K562 (cell line): ENCODE measurements around the gene KIAA0513.

Experiments used
- CCAR2 ChIP-seq: fragments of 200-400 bp; formaldehyde crosslinking; IDR thresholded peaks from 2 replicates; pipeline ENCODE4 v1.6.1; 2017; ENCODE audit warnings: mild to moderate bottlenecking, low read depth, low read length
- ELF1 ChIP-seq: fragments of 200-800 bp; sonication (Bioruptor generic); IDR thresholded peaks from 2 replicates; pipeline ENCODE4 v1.6.1; 2016; ENCODE audit warnings: missing genetic modification characterization, missing compliant biosample characterization
- FOXJ3 ChIP-seq: sonication (generic); formaldehyde crosslinking; IDR thresholded peaks from 2 replicates; pipeline ENCODE4 v1.4.0; 2020; ENCODE audit warnings: mild to moderate bottlenecking, missing genetic modification reagents
- FOXM1 ChIP-seq, 2 experiments: fragments of 450-650 bp in 1 of 2; sonication (generic) in 1 of 2; formaldehyde crosslinking in 1 of 2; IDR thresholded peaks; 2 replicates each; pipeline versions ENCODE4 v1.6.1 to v1.9.0; 2017 to 2022; ENCODE audit warnings: low read depth in 2 of 2, mild to moderate bottlenecking in 2 of 2, missing genetic modification reagents in 1 of 2, moderate library complexity in 1 of 2
- HDAC6 ChIP-seq: IDR thresholded peaks from 2 replicates; pipeline ENCODE4 v1.6.1; 2012; ENCODE audit warnings: low read depth, mild to moderate bottlenecking, control low read depth, inconsistent platforms, low read length, moderate library complexity
- POLR2A ChIP-seq: fragments of 450-650 bp; conservative IDR thresholded peaks from 2 replicates; pipeline ENCODE4 v1.6.1; 2016
- ZBTB49 ChIP-seq: sonication (generic); formaldehyde crosslinking; IDR thresholded peaks from 2 replicates; pipeline ENCODE4 v1.8.0; 2022; ENCODE audit warnings: missing genetic modification reagents, mild to moderate bottlenecking, borderline replicate concordance
- ZNF121 ChIP-seq: sonication (generic); formaldehyde crosslinking; conservative IDR thresholded peaks from 2 replicates; pipeline ENCODE4 v1.8.0; 2022; ENCODE audit warnings: missing genetic modification reagents

DNA sequence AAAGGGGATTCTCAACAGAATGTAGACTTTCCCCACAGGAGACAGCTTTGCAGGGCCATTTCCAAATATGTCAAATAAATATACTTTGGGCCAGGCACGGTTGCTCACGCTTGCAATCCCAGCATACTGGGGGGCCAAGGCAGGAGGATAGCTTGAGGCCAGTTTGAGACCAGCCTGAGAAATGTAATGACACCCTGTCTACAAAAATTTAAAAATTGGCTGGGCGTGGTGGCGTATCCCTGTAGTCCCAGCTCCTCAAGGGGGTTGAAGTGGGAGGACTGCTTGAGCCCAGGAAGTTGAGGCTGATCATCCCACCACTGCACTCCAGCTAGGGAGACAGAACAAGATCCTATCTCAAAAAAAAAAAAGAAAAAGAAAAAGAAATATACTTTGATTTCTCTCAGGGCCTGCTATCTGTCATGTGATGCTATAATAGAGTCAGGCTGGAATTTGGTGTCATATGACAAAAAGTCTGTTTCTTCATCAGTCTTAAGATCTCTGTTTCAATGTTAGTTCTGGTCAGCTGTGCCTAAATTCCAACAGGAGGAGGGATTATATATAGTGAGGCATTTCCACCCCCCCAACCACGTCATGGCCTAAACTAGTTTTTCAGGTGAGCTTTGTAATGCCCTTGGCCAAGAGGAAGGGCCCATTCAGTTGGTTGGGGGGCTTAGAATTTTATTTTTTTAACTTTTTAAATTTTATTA lies 12.0 kb upstream of the KIAA0513 start:
- TF ChIP-seq ZBTB49: no peak
- TF ChIP-seq FOXM1 (IDR thresholded peaks at IDR 0.05; ENCODE audit: low read depth): no peak
- TF ChIP-seq FOXM1 (CRISPR knock-in tag; IDR thresholded peaks at IDR 0.05; ENCODE audit: low read depth): no peak
- no peak for TF ChIP-seq ELF1
- no peak for TF ChIP-seq HDAC6
- no peak for TF ChIP-seq POLR2A
- no peak for TF ChIP-seq ZNF121 (CRISPR knock-in tag)
- no peak for TF ChIP-seq FOXJ3 (CRISPR knock-in tag)
- TF ChIP-seq CCAR2: no peak
